KG1 (cell line): Measurements from ENCODE around the gene GK2.

Source experiments
- DNase-seq: peaks from one replicate; lab custom pipeline; 2025; lab: John Stamatoyannopoulos, UW

Gene GK2

GRCh38 chr4:79385641-79386040 lies 22.4 kb downstream of the GK2 start:
- DNase-seq: no peak

DNA sequence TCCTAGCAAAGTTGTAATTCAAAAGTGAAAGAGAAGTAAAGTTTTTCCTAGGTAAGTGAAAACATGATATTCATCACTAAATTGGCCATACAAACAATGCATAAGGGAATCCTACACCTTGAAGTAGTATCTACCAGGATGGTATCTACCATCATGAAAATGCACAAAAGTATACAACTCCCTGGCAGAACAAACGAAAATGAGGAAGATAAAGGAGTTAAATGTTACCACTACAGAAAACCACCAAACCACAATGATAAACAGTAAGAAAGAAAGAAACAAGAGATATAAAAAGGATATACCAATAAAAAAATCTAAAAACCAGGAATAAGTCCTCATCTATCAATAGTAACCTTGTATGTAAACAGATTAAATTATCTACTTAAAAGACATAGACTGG lies 26.9 kb downstream of the GK2 start:
- no peak for DNase-seq

DNA sequence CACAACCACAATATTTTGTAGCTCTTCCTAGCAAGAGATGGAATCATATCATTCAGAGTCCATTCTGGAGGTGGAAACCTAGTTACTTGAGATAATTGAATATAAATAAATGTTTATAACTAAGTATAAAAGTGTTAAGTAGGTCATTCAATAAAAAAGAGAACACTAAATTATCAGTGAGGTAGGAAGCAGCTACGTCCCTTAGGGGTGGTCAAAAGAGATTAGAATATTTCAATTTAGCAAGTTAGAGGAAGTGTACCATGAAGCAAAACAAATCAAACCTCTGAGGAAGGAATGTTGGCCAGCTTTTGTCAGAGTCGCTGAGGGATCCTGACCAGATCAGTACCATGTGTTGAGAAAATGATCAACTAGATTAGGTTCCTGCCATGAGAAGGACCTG lies 38.0 kb downstream of the GK2 start:
- DNase-seq: no peak

DNA sequence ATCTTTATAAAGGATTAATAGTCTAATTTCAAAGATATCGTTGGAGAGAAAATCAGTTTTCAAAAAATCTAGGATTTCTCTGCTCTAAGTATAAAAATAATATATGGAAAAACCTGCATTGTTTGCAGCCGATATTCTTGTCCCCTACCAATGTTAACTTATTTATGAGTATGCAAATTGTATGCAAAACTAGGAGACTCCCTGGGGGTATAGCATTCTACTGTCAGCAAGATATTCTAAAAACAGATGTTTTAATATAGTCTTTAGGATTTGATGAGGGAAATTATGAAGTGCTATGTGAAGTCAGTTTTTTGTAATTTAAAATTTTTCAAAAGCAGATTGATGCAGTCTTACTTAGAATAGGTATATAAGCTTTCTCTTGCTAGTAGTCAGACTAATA lies 40.9 kb downstream of the GK2 start:
- DNase-seq: no peak

DNA sequence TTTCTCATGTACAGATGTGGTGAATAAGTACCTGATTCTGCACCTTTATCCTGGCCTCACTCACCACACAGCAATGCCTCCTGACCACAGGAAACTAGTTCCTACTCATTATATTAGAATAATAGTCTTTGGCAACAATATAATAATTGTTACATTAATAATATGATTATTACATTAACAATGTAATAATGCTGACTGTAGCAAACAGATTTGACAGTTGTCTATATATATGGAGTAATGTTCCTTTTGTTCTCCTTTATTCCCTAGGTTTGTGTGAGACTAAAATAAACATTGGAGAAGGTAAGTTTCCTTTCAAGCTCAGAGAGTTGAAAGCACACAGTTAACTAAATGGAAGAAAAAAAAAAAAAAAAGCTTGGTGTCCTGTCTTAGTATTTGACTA lies 41.6 kb downstream of the GK2 start:
- DNase-seq: no peak

GRCh38 chr4:79364061-79364460 lies 44.0 kb downstream of the GK2 start:
- DNase-seq: no peak

DNA sequence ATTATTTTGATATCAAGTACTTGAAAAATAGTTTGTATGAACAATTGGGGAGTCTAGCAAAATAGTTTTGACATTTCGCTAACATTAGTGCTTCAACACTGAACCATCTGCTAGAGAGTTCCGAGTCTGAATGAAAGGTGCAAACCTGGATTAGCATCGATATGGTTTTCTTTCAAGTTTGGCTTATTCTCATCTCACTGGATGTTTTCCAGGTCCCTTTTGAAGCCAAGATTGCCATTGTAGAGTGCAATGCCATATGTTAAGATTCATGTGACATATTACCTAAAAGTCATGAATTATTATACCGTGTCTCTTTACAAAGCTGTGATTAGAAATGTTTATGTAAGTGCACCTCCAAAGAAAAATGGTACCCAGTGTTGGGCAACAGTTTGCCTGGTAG lies 45.4 kb downstream of the GK2 start:
- DNase-seq: no peak

- DNase-seq: no peak
Observed at GRCh38 chr4:79360006-79360405, 48.0 kb downstream of the GK2 start.

DNA sequence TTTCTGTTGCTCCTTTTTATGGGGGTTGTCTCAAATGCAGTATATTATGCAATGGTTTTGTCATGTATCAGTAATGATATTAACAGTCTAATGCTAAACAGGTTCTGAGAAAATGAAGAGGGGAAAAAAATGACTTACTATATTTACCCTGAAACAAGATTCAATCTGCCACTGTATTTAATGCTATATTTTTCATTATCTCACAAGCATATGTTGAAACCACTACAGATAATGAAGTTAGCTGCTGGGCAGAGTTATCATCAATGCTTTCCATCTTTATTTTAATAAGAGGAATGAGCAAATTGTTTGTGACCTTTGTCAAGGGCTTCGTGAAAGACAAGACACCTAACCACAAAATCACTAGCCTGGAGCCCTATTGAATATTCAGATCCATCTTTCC lies 49.6 kb downstream of the GK2 start:
- DNase-seq: no peak

- DNase-seq: no peak
Observed at GRCh38 chr4:79357365-79357764, 50.7 kb downstream of the GK2 start.
